Lung (tissue), 12 donors: ENCODE data around the gene COL6A5. TPM values are rescaled to one million over a fixed set of nuclear protein-coding genes. Genes with fewer than 3 reads are reported as not detected.

Experiments used
- ATAC-seq: fragments of 200-7000 bp; cut with Tn5 transposase; one replicate; pipeline ENCODE4 v1.9.1; 2020; ENCODE audit warnings: moderate number of reproducible peaks; ENCODE audit not compliant: insufficient read depth, low FRiP score
- DNase-seq, 3 donors: peaks; one replicate each; pipeline ENCODE4 v3.0.0-alpha.2; 2013 to 2017
- H3K27ac ChIP-seq, 2 donors: one replicate each; pipeline ENCODE4 v1.5.1; 2013; ENCODE audit warnings: mild to moderate bottlenecking in 2 of 2, moderate library complexity in 2 of 2, control low read depth in 1 of 2, inconsistent platforms in 1 of 2, low read depth in 1 of 2, low read length in 1 of 2
- H3K27me3 ChIP-seq, 3 donors: one replicate each; pipeline ENCODE4 v1.5.1; 2013; ENCODE audit warnings: low read length in 2 of 3; ENCODE audit not compliant: control insufficient read depth in 3 of 3, insufficient read depth in 3 of 3
- H3K36me3 ChIP-seq, 4 donors: one replicate each; pipeline ENCODE4 v1.5.1; 2013; ENCODE audit warnings: low read length in 4 of 4, mild to moderate bottlenecking in 1 of 4, moderate library complexity in 1 of 4; ENCODE audit not compliant: control insufficient read depth in 4 of 4, insufficient read depth in 4 of 4
- H3K4me1 ChIP-seq, 5 donors: one replicate each; pipeline ENCODE4 v1.5.1; 2013; ENCODE audit warnings: low read length in 5 of 5, mild to moderate bottlenecking in 2 of 5, moderate library complexity in 1 of 5; ENCODE audit not compliant: control insufficient read depth in 5 of 5, insufficient read depth in 5 of 5
- H3K4me3 ChIP-seq: one replicate; pipeline ENCODE4 v1.5.1; 2013; ENCODE audit warnings: mild to moderate bottlenecking, control low read depth, moderate library complexity
- H3K9ac ChIP-seq, 2 donors: one replicate each; pipeline ENCODE4 v1.5.1; 2013; ENCODE audit warnings: low read length in 2 of 2, control low read depth in 1 of 2; ENCODE audit not compliant: insufficient read depth in 1 of 2
- H3K9me3 ChIP-seq, 4 donors: one replicate each; pipeline ENCODE4 v1.5.1; 2013; ENCODE audit warnings: low read length in 3 of 4, mild to moderate bottlenecking in 1 of 4, moderate library complexity in 1 of 4; ENCODE audit not compliant: control insufficient read depth in 4 of 4, insufficient read depth in 3 of 4
- CTCF ChIP-seq: IDR thresholded peaks from 2 replicates; pipeline ENCODE4 v1.5.1; 2012; ENCODE audit warnings: mild to moderate bottlenecking; ENCODE audit errors: control extremely low read depth, extremely low read depth
- WGBS, 2 donors: extraction: QIAGEN DNeasy Blood & Tissue Kit; methylation state at CpG; one replicate each; pipeline ENCODE4 v1.1.7; 2013; 5-methylcytosine and 5-hydroxymethylcytosine counted together
- polyA plus RNA-seq, 2 donors: library from polyadenylated mRNA; stranded (reverse); fragments of 200-250 nt; gene quantifications; one replicate each; pipeline ENCODE4 v1.2.1, GENCODE V29; 2013
- total RNA-seq, 2 donors: library from RNA; depleted of rRNA in 1 of 2; stranded (reverse); fragments of >200 nt in 1 of 2; gene quantifications; one replicate each; pipeline ENCODE4 v1.2.1, GENCODE V29; 2014 to 2021
- donor health status: control.
- donor health status: control.
- donor health status: Bipolar disorder and iron deficiency.
- donor health status: healthy.
- donor health status: DM: yes; HTN: yes; CAD: no.

The COL6A5 gene
- total and polyA plus RNA-seq, 4 donors = 0.90 to 9.4 (median 4.4) TPM

GRCh38 chr3:130310109-130310508 is 35.4 kb upstream of the COL6A5 start:
- Histone ChIP-seq H3K4me1 (no peaks in the 10 kb centered on the region), H3K27ac (no peak overlapping the region), H3K9me3 (no peaks in the 10 kb centered on the region), H3K9ac (no peak overlapping the region), H3K27me3 (no peaks in the 10 kb centered on the region), H3K4me3 (no peak overlapping the region), H3K36me3 (no peaks in the 10 kb centered on the region)
- DNase-seq = no peak
- ATAC-seq = no peak
- TF ChIP-seq CTCF = no peak
- WGBS, 2 donors = 71 to 87% methylated on average over 4 of the region's 4 CpGs

- H3K27me3 ChIP-seq = no peaks in the 10 kb centered on the region
- H3K4me1 ChIP-seq = no peaks in the 10 kb centered on the region
- no peak overlapping the region for H3K4me3 ChIP-seq
- no peak overlapping the region for H3K27ac ChIP-seq
- no peak for TF ChIP-seq CTCF
- DNase-seq (no peak), ATAC-seq (no peak)
- no peak overlapping the region for H3K9ac ChIP-seq
- no peaks in the 10 kb centered on the region for H3K9me3 ChIP-seq
- H3K36me3 ChIP-seq = no peaks in the 10 kb centered on the region
These were observed 33.1 kb upstream of the COL6A5 start for GRCh38 chr3:130312374-130312773.

GRCh38 chr3:130316169-130316568 is 29.3 kb upstream of the COL6A5 start:
- ATAC-seq = no peak
- 61 to 75% methylated on average over 2 of the region's 2 CpGs for WGBS, 2 donors

More at GRCh38 chr3:130316169-130316568, 29.3 kb upstream of the COL6A5 start:
- no peaks in the 10 kb centered on the region for H3K36me3 ChIP-seq
- H3K9me3 ChIP-seq = no peaks in the 10 kb centered on the region
- H3K27me3 ChIP-seq = no peaks in the 10 kb centered on the region
- no peak overlapping the region for H3K4me3 ChIP-seq
- H3K9ac ChIP-seq = no peak overlapping the region
- no peak overlapping the region for H3K27ac ChIP-seq
- TF ChIP-seq CTCF = no peak
- no peaks in the 10 kb centered on the region for H3K4me1 ChIP-seq
- DNase-seq = peak in 2 of 3 donors; percentile 37 to 54
